GM20000 (cell line): Measurements from ENCODE around the gene KCNJ13.

Source experiments
- DNase-seq: peaks from one replicate; pipeline ENCODE4 v3.0.0; 2012; ENCODE audit warnings: low spot score
- CTCF ChIP-seq: IDR thresholded peaks from 2 replicates; pipeline ENCODE4 v1.5.1; 2012; ENCODE audit warnings: mild to moderate bottlenecking, control low read depth; ENCODE audit errors: extremely low read depth, missing control alignments

Gene KCNJ13

DNA sequence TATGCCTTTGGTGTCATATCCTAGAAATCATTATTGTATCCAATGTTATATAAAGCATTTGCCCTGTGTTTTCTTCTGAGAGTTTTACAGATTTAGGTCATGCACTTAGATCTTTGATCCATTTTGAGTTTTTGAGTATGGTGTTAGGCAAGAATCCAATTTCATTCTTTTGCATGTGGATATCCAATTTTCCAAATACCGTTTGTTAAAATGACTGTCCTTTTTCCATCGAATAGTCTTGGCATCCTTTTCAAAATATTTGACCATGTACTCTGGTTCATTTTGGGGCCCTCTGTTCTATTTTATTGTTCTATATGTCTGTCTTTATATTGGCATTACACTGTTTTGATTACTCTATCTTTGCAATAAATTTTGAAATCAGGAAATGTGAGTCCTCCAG lies 23.8 kb upstream of the KCNJ13 start:
- no peak for DNase-seq
- TF ChIP-seq CTCF: no peak

GRCh38 chr2:232798187-232798586 lies 21.8 kb upstream of the KCNJ13 start:
- TF ChIP-seq CTCF: no peak
- DNase-seq: no peak

DNA sequence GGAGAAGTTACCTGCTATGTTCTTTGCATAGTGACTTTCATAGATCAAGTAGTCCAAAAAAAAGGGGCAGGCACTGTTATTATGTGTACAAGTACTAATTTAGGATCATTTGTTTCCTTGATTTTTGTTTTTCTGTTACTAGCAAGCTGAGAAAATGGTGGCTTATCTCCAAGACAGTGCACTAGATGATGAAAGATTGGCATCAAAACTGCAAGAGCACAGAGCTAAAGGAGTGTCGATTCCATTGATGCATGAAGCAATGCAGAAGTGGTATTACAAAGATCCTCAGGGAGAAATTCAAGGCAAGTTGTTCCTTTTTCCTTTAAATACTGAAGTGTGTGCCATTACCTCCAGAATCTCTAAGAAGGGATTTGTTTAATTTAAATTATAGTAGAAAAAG lies 19.6 kb upstream of the KCNJ13 start:
- no peak for DNase-seq

GRCh38 chr2:232794981-232795380 lies 18.6 kb upstream of the KCNJ13 start:
- no peak for TF ChIP-seq CTCF
- no peak for DNase-seq

More for the DNA sequence above, 19.6 kb upstream of the KCNJ13 start:
- TF ChIP-seq CTCF: no peak

DNA sequence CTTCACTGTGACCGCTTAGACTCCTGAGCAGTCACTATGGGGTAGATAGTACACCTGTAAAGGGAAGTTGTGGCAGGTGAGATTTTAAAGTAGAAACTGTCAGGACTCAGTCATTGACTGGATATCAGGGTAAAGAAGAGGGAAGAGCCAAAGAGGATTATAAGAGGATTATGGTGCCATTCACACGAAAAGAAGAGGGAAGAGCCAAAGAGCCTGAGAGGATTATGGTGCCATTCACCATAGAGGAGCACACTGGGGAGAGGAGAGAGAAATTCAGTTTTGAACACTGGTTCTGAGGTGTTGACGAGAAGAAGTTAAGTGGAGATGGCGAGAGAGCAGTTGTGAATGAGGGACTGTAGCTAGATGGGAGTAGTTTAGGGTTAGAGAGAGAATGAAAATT lies 16.9 kb upstream of the KCNJ13 start:
- TF ChIP-seq CTCF: no peak
- DNase-seq: no peak

- TF ChIP-seq CTCF: no peak
- no peak for DNase-seq
Measured at GRCh38 chr2:232791518-232791917, 15.2 kb upstream of the KCNJ13 start.

- TF ChIP-seq CTCF: no peak
- DNase-seq: no peak
Measured at GRCh38 chr2:232789082-232789481, 12.7 kb upstream of the KCNJ13 start.
